Parathyroid adenoma (tissue), 2 donors: ENCODE measurements around the gene GIMAP7.

Source experiments
- H2AFZ ChIP-seq: fragments of 300-600 bp; sonication (generic); one replicate; pipeline ENCODE4 v1.7.0; 2017; ENCODE audit warnings: antibody characterized with exemption, mild to moderate bottlenecking
- H3K27ac ChIP-seq: fragments of 300-600 bp; sonication (generic); one replicate; pipeline ENCODE4 v1.7.0; 2017
- H3K27me3 ChIP-seq: fragments of 300-600 bp; sonication (generic); one replicate; pipeline ENCODE4 v1.7.0; 2017; ENCODE audit warnings: low read length; ENCODE audit not compliant: control insufficient read depth, insufficient read depth
- H3K36me3 ChIP-seq: fragments of 300-600 bp; sonication (generic); one replicate; pipeline ENCODE4 v1.7.0; 2017; ENCODE audit warnings: low read length; ENCODE audit not compliant: control insufficient read depth, insufficient read depth
- H3K4me1 ChIP-seq: fragments of 300-600 bp; sonication (generic); one replicate; pipeline ENCODE4 v1.7.0; 2017; ENCODE audit warnings: control low read depth
- H3K4me2 ChIP-seq: fragments of 300-600 bp; sonication (generic); one replicate; pipeline ENCODE4 v1.7.0; 2017; ENCODE audit warnings: low read length
- H3K4me3 ChIP-seq: fragments of 300-600 bp; sonication (generic); one replicate; pipeline ENCODE4 v1.7.0; 2017; ENCODE audit warnings: low read depth, low read length
- H3K79me2 ChIP-seq: fragments of 300-600 bp; sonication (generic); one replicate; pipeline ENCODE4 v1.7.0; 2017; ENCODE audit warnings: control low read depth
- H3K9ac ChIP-seq: fragments of 300-600 bp; sonication (generic); one replicate; pipeline ENCODE4 v1.7.0; 2017; ENCODE audit warnings: mild to moderate bottlenecking
- H3K9me3 ChIP-seq: fragments of 300-600 bp; sonication (generic); one replicate; pipeline ENCODE4 v1.7.0; 2017; ENCODE audit warnings: low read length; ENCODE audit not compliant: control insufficient read depth
- TF ChIP-seq, protein P1 (sequence below): fragments of 300-600 bp; sonication (generic); IDR thresholded peaks from one replicate; pipeline ENCODE4 v1.7.0; 2017; ENCODE audit warnings: antibody characterized with exemption, mild to moderate bottlenecking
- donor health status: primary hyperparathyroidism.

The GIMAP7 gene

DNA sequence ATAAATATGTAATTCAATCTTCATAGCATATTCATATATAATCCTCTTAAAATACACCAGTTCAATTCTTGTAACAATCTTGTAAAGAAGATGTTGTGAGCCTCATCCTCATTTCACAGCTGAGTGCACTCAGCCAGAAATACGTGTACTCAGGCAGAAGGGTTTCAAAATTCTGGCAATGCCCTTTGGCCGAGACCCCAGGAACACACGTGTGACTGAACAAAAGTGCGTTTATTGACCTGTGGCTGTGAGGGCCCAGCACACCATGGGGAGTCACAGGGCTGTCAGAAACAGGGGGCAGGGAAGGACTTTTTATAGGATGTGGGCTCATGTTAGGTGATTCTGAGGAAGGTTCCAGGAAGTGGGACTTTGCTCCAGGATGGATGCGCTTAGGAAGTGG, 42.8 kb upstream of the GIMAP7 start:
- Histone ChIP-seq H3K36me3 (no peaks in the 10 kb centered on the region), H3K9me3 (no peaks in the 10 kb centered on the region), H2AFZ (no peak overlapping the region), H3K4me1 (no peaks in the 10 kb centered on the region), H3K4me3 (no peak overlapping the region), H3K27ac (no peak overlapping the region), H3K27me3 (no peaks in the 10 kb centered on the region), H3K9ac (no peak overlapping the region), H3K79me2 (no peaks in the 10 kb centered on the region), H3K4me2 (no peak overlapping the region)
- TF ChIP-seq, protein P1, sequence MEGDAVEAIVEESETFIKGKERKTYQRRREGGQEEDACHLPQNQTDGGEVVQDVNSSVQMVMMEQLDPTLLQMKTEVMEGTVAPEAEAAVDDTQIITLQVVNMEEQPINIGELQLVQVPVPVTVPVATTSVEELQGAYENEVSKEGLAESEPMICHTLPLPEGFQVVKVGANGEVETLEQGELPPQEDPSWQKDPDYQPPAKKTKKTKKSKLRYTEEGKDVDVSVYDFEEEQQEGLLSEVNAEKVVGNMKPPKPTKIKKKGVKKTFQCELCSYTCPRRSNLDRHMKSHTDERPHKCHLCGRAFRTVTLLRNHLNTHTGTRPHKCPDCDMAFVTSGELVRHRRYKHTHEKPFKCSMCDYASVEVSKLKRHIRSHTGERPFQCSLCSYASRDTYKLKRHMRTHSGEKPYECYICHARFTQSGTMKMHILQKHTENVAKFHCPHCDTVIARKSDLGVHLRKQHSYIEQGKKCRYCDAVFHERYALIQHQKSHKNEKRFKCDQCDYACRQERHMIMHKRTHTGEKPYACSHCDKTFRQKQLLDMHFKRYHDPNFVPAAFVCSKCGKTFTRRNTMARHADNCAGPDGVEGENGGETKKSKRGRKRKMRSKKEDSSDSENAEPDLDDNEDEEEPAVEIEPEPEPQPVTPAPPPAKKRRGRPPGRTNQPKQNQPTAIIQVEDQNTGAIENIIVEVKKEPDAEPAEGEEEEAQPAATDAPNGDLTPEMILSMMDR = no peak

DNA sequence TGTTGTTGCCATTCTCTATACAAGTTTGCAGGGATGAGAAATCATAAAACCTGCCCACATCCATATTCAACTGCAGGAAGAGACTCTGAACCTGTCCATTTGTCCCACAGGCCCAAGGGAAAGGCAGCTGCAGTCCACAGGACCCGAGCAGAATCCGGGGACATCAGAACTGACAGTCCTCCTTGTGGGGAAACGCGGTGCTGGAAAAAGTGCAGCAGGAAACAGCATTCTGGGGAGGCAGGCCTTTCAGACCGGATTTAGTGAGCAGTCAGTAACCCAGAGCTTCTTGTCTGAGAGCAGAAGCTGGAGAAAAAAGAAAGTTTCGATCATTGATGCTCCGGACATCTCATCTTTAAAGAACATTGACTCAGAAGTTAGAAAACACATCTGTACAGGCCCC, 40.8 kb upstream of the GIMAP7 start:
- no peak overlapping the region for H3K4me3 ChIP-seq
- H3K36me3 ChIP-seq = no peaks in the 10 kb centered on the region
- H3K9me3 ChIP-seq = no peaks in the 10 kb centered on the region

DNA sequence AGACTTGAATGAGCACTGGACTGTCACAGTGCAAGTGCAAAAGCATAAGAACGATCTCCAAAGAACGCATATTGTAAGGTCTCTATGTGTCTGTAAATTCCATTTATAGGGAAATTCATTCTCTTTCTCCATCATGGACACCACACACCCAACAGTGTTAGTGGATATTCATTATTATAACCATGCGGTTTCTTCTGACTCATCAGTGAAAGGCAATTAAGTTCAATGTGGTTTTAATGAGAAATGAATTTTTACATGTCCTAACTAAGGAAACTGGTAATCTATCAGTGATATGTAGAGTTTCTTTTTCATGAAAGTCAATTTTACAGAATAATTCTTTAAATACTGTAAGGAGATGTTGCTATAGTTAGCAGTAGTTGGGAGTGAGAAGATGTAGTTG, 38.4 kb upstream of the GIMAP7 start:
- H3K9me3 ChIP-seq = no peaks in the 10 kb centered on the region
- no peak overlapping the region for H3K4me3 ChIP-seq
- H3K79me2 ChIP-seq = no peaks in the 10 kb centered on the region
- no peaks in the 10 kb centered on the region for H3K36me3 ChIP-seq
- H3K4me2 ChIP-seq = no peak overlapping the region
- TF ChIP-seq, protein P1 = no peak
- no peak overlapping the region for H3K9ac ChIP-seq
- peaks cover 4% of the 10 kb centered on the region for H3K4me1 ChIP-seq
- no peaks in the 10 kb centered on the region for H3K27me3 ChIP-seq
- H3K27ac ChIP-seq = peak overlapping the region; percentile 16
- H2AFZ ChIP-seq = no peak overlapping the region

More for the DNA sequence above, 40.8 kb upstream of the GIMAP7 start:
- peaks cover 4% of the 10 kb centered on the region for H3K4me1 ChIP-seq
- H3K9ac ChIP-seq = no peak overlapping the region
- H3K27ac ChIP-seq = no peak overlapping the region
- no peak overlapping the region for H2AFZ ChIP-seq
- no peak overlapping the region for H3K4me2 ChIP-seq
- TF ChIP-seq, protein P1 = no peak
- H3K27me3 ChIP-seq = no peaks in the 10 kb centered on the region
- H3K79me2 ChIP-seq = no peaks in the 10 kb centered on the region

DNA sequence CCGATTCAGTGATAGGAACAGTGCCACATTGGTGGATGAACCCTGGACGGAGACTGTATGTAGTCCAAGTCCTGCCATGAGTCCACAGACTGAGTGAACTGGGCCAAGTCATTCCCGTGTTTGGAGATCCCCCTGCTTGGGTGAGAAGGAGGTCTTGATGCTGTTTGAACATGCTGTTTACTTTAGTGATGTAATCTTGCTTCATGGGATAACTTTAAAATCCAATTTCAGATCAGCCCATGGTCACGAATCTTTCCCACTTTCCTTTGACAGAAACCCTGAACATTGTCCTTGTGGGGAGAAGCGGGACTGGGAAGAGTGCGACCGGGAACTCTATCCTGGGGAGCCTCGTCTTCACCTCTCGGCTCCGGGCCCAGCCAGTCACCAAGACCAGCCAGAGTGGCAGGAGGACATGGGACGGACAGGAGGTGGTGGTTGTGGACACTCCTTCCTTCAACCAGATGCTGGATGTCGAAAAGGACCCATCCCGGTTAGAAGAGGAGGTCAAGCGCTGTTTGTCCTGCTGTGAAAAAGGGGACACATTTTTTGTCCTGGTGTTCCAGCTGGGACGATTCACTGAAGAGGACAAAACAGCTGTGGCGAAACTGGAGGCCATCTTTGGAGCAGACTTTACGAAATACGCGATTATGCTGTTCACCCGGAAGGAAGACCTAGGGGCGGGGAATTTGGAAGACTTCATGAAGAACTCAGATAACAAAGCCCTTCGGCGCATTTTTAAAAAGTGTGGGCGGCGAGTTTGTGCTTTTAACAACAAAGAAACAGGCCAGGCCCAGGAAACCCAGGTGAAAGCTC, 37.6 kb upstream of the GIMAP7 start:
- H3K4me2 ChIP-seq = no peak overlapping the region
- H3K27ac ChIP-seq = peak overlapping the region; percentile 16
- H3K36me3 ChIP-seq = no peaks in the 10 kb centered on the region
- no peaks in the 10 kb centered on the region for H3K9me3 ChIP-seq
- H3K9ac ChIP-seq = no peak overlapping the region
- no peaks in the 10 kb centered on the region for H3K27me3 ChIP-seq
- TF ChIP-seq, protein P1 = no peak
- H2AFZ ChIP-seq = no peak overlapping the region
- H3K4me3 ChIP-seq = no peak overlapping the region
- H3K79me2 ChIP-seq = no peaks in the 10 kb centered on the region
- peaks cover 4% of the 10 kb centered on the region for H3K4me1 ChIP-seq
